ENCODE data around the gene ETV5. TPM values are rescaled to one million over a fixed set of nuclear protein-coding genes. Genes with fewer than 3 reads are reported as not detected.

Gene ETV5
- total and polyA plus RNA-seq, 2 donors (not counting 1 experiment from before 2014, with no cell fraction given): 23.1 to 24.9 TPM

- Histone ChIP-seq H3K36me3 (ENCODE audit: control insufficient read depth, insufficient read depth, low read length) (no peaks in the 10 kb centered on the region), H2AFZ (ENCODE audit: low read length) (no peak overlapping the region), H4K20me1 (ENCODE audit: control insufficient read depth, extremely low read depth, insufficient read depth, low read length) (no peaks in the 10 kb centered on the region), H3K27ac (ENCODE audit: insufficient read depth, low read length) (no peak overlapping the region), H3K4me2 (ENCODE audit: extremely low read depth, insufficient read depth, low read length) (peak overlapping the region; percentile 42), H3K4me1 (ENCODE audit: control insufficient read depth, extremely low read depth, insufficient read depth, low read length) (peaks cover 14% of the 10 kb centered on the region), H3K4me3 (replicated peaks in 1 of 4; ENCODE audit: control extremely low read depth in 1 of 4, insufficient read depth in 1 of 4, low read depth in 3 of 4, low read length in 4 of 4) (no peak overlapping the region), H3K9ac (ENCODE audit: insufficient read depth, low read length) (no peak overlapping the region), H3K9me3 (ENCODE audit: control insufficient read depth, insufficient read depth, low read depth, low read length) (no peaks in the 10 kb centered on the region), H3K27me3 (ENCODE audit: control insufficient read depth, insufficient read depth, low read length) (no peaks in the 10 kb centered on the region), H3K79me2 (ENCODE audit: control insufficient read depth, insufficient read depth, low read length) (no peaks in the 10 kb centered on the region)
- TF ChIP-seq CTCF (conservative IDR thresholded peaks at IDR 0.05 in 1 of 2, IDR thresholded peaks at IDR 0.05 in 1 of 2; ENCODE audit: low read depth in 1 of 2, low read length in 2 of 2) (no peak), EZH2 (IDR thresholded peaks at IDR 0.05; ENCODE audit: low read length, missing control alignments) (no peak)
- peak; percentile 76 to 84 for DNase-seq (ENCODE audit: low read depth in 2 of 2)
Measured at GRCh38 chr3:186025161-186025560, 83.7 kb downstream of the ETV5 start.

GRCh38 chr3:186024210-186024609 lies 84.7 kb downstream of the ETV5 start:
- no peak for TF ChIP-seq CTCF (conservative IDR thresholded peaks at IDR 0.05 in 1 of 2, IDR thresholded peaks at IDR 0.05 in 1 of 2; ENCODE audit: low read depth in 1 of 2, low read length in 2 of 2)
- TF ChIP-seq EZH2 (IDR thresholded peaks at IDR 0.05; ENCODE audit: low read length, missing control alignments): no peak
- Histone ChIP-seq H2AFZ (ENCODE audit: low read length) (peak overlapping the region; percentile 54), H3K79me2 (ENCODE audit: control insufficient read depth, insufficient read depth, low read length) (no peaks in the 10 kb centered on the region), H3K4me2 (ENCODE audit: extremely low read depth, insufficient read depth, low read length) (peak overlapping the region; percentile 66), H3K36me3 (ENCODE audit: control insufficient read depth, insufficient read depth, low read length) (no peaks in the 10 kb centered on the region), H3K9me3 (ENCODE audit: control insufficient read depth, insufficient read depth, low read depth, low read length) (no peaks in the 10 kb centered on the region), H3K27ac (ENCODE audit: insufficient read depth, low read length) (peak overlapping the region; percentile 7), H4K20me1 (ENCODE audit: control insufficient read depth, extremely low read depth, insufficient read depth, low read length) (no peaks in the 10 kb centered on the region), H3K4me3 (replicated peaks in 1 of 4; ENCODE audit: control extremely low read depth in 1 of 4, insufficient read depth in 1 of 4, low read depth in 3 of 4, low read length in 4 of 4) (peak overlapping the region in 2 of 4 experiments; percentile 3 to 25), H3K27me3 (ENCODE audit: control insufficient read depth, insufficient read depth, low read length) (no peaks in the 10 kb centered on the region), H3K9ac (ENCODE audit: insufficient read depth, low read length) (no peak overlapping the region), H3K4me1 (ENCODE audit: control insufficient read depth, extremely low read depth, insufficient read depth, low read length) (peaks cover 14% of the 10 kb centered on the region)
- DNase-seq (ENCODE audit: low read depth in 2 of 2): peak; percentile 27 to 50

GRCh38 chr3:186022931-186023330 lies 86.0 kb downstream of the ETV5 start:
- no peak for TF ChIP-seq EZH2 (IDR thresholded peaks at IDR 0.05; ENCODE audit: low read length, missing control alignments)
- TF ChIP-seq CTCF (conservative IDR thresholded peaks at IDR 0.05 in 1 of 2, IDR thresholded peaks at IDR 0.05 in 1 of 2; ENCODE audit: low read depth in 1 of 2, low read length in 2 of 2): no peak
- no peaks in the 10 kb centered on the region for H3K79me2 ChIP-seq (ENCODE audit: control insufficient read depth, insufficient read depth, low read length)
- H3K27me3 ChIP-seq (ENCODE audit: control insufficient read depth, insufficient read depth, low read length): no peaks in the 10 kb centered on the region
- no peaks in the 10 kb centered on the region for H4K20me1 ChIP-seq (ENCODE audit: control insufficient read depth, extremely low read depth, insufficient read depth, low read length)
- H3K9ac ChIP-seq (ENCODE audit: insufficient read depth, low read length): no peak overlapping the region
- no peak overlapping the region for H2AFZ ChIP-seq (ENCODE audit: low read length)
- DNase-seq (ENCODE audit: low read depth in 2 of 2): no peak
- no peak overlapping the region for H3K4me3 ChIP-seq (replicated peaks in 1 of 4; ENCODE audit: control extremely low read depth in 1 of 4, insufficient read depth in 1 of 4, low read depth in 3 of 4, low read length in 4 of 4)
- H3K4me2 ChIP-seq (ENCODE audit: extremely low read depth, insufficient read depth, low read length): no peak overlapping the region
- no peak overlapping the region for H3K27ac ChIP-seq (ENCODE audit: insufficient read depth, low read length)
- no peaks in the 10 kb centered on the region for H3K36me3 ChIP-seq (ENCODE audit: control insufficient read depth, insufficient read depth, low read length)
- no peaks in the 10 kb centered on the region for H3K9me3 ChIP-seq (ENCODE audit: control insufficient read depth, insufficient read depth, low read depth, low read length)
- H3K4me1 ChIP-seq (ENCODE audit: control insufficient read depth, extremely low read depth, insufficient read depth, low read length): peaks cover 14% of the 10 kb centered on the region

Data from fibroblast of lung (primary cell).